Karpas-422 (cell line): ENCODE results near the gene SNAP91. TPM values are rescaled to one million over a fixed set of nuclear protein-coding genes. Genes with fewer than 3 reads are reported as not detected.
"Not testable (repeated sequence)": the region's sequence is repeated elsewhere in the genome, so short reads cannot be mapped to it uniquely, and the experiment has no call there.

Experiments used
- DNase-seq: peaks from one replicate; pipeline ENCODE4 v3.0.0-alpha.2; 2015
- H2AFZ ChIP-seq: fragments of 200-600 bp; sonication (generic); 2 replicates; pipeline ENCODE4 v1.6.1; 2014; ENCODE audit warnings: antibody characterized with exemption, low read length, mixed read lengths
- H3K27ac ChIP-seq: fragments of 200-600 bp; sonication (generic); 2 replicates; pipeline ENCODE4 v1.5.1; 2014; ENCODE audit warnings: mild to moderate bottlenecking, low read length, moderate library complexity
- H3K27me3 ChIP-seq: fragments of 200-600 bp; sonication (generic); 2 replicates; pipeline ENCODE4 v1.6.1; 2014; ENCODE audit warnings: low read length, mixed read lengths
- H3K36me3 ChIP-seq: fragments of 200-600 bp; sonication (generic); 2 replicates; pipeline ENCODE4 v1.6.1; 2014; ENCODE audit warnings: low read length, mixed read lengths; ENCODE audit not compliant: insufficient read depth
- H3K4me1 ChIP-seq: fragments of 200-600 bp; sonication (generic); 2 replicates; pipeline ENCODE4 v1.6.1; 2014; ENCODE audit warnings: mild to moderate bottlenecking, low read length, mixed read lengths
- H3K4me2 ChIP-seq: fragments of 200-600 bp; sonication (generic); 2 replicates; pipeline ENCODE4 v1.6.1; 2014; ENCODE audit warnings: low read length, low read depth, mild to moderate bottlenecking; ENCODE audit not compliant: poor library complexity, severe bottlenecking
- H3K4me3 ChIP-seq: fragments of 200-600 bp; sonication (generic); 2 replicates; pipeline ENCODE4 v1.5.1; 2014; ENCODE audit warnings: mild to moderate bottlenecking, antibody characterized with exemption, low read length, mixed read lengths
- H3K79me2 ChIP-seq: fragments of 200-600 bp; sonication (generic); 2 replicates; pipeline ENCODE4 v1.6.1; 2014; ENCODE audit warnings: mild to moderate bottlenecking, low read length, mixed read lengths
- H3K9ac ChIP-seq: fragments of 200-600 bp; sonication (generic); 2 replicates; pipeline ENCODE4 v1.6.0; 2014; ENCODE audit warnings: low read length
- H3K9me2 ChIP-seq: fragments of 200-600 bp; sonication (generic), shearing (Covaris generic); replicated peaks from 2 replicates; pipeline ENCODE4 v1.6.0; 2014; ENCODE audit warnings: mild to moderate bottlenecking, low read length, moderate library complexity; ENCODE audit not compliant: insufficient read depth
- H3K9me3 ChIP-seq: fragments of 300-700, 200-600 bp; sonication (generic); 2 replicates; pipeline ENCODE4 v1.6.1; 2014; ENCODE audit warnings: low read length, mixed read lengths
- H4K20me1 ChIP-seq: fragments of 200-600 bp; sonication (generic); 2 replicates; pipeline ENCODE4 v1.6.1; 2014; ENCODE audit warnings: mild to moderate bottlenecking, antibody characterized with exemption, low read length, low read depth; ENCODE audit not compliant: insufficient read depth
- total RNA-seq: library from RNA; depleted of rRNA; stranded (reverse); fragments of >200 nt; shearing (Covaris generic); gene quantifications from 2 replicates; pipeline ENCODE4 v1.2.3, GENCODE V29; 2014; ENCODE audit warnings: low replicate concordance; rRNA removed

SNAP91 gene
- not detected in 2 replicates for total RNA-seq

GRCh38 chr6:83708970-83709747, at the start of gene SNAP91:
Gene SNAP91 (minus strand): TSS chr6:83709101. CDS start chr6:83707927, 1,174 bp downstream.
- Histone ChIP-seq H3K4me3 (no peak within 1 kb of the TSS), H3K9ac (no peak within 1 kb of the TSS), H3K4me2 (no peak within 1 kb of the TSS), H3K27ac (no peak within 1 kb of the TSS), H3K9me2 (no peaks in the 10 kb centered on the region), H2AFZ (no peak within 1 kb of the TSS), H3K79me2 (no peaks in the 10 kb centered on the region), H3K36me3 (no peaks in the 10 kb centered on the region), H4K20me1 (no peaks in the 10 kb centered on the region), H3K27me3 (no peaks in the 10 kb centered on the region), H3K9me3 (no peaks in the 10 kb centered on the region), H3K4me1 (no peaks in the 10 kb centered on the region)
- no peak for DNase-seq

DNA sequence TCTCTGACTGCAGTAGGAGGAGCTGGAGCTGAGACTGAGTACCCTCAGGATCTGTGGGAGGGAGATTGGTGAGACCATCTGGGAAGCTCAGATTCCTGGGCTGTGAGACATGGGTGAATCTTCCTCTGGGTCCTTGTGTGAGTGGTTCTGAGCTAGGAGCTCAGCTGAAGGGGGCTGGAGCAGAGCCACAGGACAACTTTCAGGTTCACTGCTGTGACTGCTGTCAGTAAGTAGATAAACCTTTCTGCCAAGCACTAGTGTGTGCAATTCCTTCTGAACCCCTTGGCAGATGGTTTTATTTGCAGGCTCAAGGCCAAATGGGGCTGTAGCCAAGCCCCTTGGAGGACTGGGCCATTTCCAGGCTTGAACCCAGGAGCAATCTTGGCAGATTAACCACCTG, 49.6 kb upstream of the SNAP91 start:
- Histone ChIP-seq H3K9me3 (peaks cover 9% of the 10 kb centered on the region), H3K9ac (no peak overlapping the region), H3K9me2 (no peaks in the 10 kb centered on the region; the same call in 1 of the 2 replicates), H3K4me1 (no peaks in the 10 kb centered on the region), H3K27me3 (no peaks in the 10 kb centered on the region), H2AFZ (no peak overlapping the region), H3K79me2 (no peaks in the 10 kb centered on the region), H4K20me1 (no peaks in the 10 kb centered on the region), H3K4me3 (no peak overlapping the region), H3K4me2 (no peak overlapping the region), H3K36me3 (no peaks in the 10 kb centered on the region), H3K27ac (no peak overlapping the region)
- DNase-seq: no peak

GRCh38 chr6:83757021-83757420, 48.1 kb upstream of the SNAP91 start:
- no peaks in the 10 kb centered on the region for H3K4me1 ChIP-seq
- no peak for DNase-seq
- H2AFZ ChIP-seq: no peak overlapping the region
- H3K36me3 ChIP-seq: no peaks in the 10 kb centered on the region
- H3K9me3 ChIP-seq: peaks cover 14% of the 10 kb centered on the region
- no peaks in the 10 kb centered on the region for H4K20me1 ChIP-seq
- no peaks in the 10 kb centered on the region for H3K27me3 ChIP-seq
- H3K4me2 ChIP-seq: no peak overlapping the region
- H3K9ac ChIP-seq: no peak overlapping the region
- H3K9me2 ChIP-seq: no peaks in the 10 kb centered on the region; the same call in 1 of the 2 replicates
- no peaks in the 10 kb centered on the region for H3K79me2 ChIP-seq
- H3K27ac ChIP-seq: no peak overlapping the region
- no peak overlapping the region for H3K4me3 ChIP-seq

DNA sequence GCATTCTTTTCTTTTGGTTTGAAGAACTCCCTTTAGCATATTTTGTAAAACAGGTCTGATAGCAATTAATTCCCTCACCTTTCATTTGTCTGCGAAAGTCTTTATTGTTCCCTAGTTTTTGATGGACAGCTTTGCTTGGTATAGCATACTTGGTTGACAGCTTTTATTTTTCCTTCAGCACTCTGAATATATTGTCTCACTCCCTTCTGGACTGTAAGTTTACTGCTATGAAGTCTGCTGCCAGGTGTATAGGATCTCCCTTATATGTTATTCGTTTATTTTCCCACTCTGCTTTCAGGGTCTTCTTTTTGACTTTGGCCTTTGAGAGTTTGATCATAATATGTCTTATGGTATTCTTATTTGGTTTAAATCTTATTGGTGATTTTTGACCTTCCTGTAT, 47.7 kb upstream of the SNAP91 start:
- Histone ChIP-seq H3K4me2 (no peak overlapping the region), H3K27me3 (no peaks in the 10 kb centered on the region), H3K27ac (no peak overlapping the region), H3K9me2 (no peaks in the 10 kb centered on the region; the same call in 1 of the 2 replicates), H4K20me1 (no peaks in the 10 kb centered on the region), H3K4me3 (no peak overlapping the region), H3K9ac (no peak overlapping the region), H2AFZ (no peak overlapping the region), H3K4me1 (no peaks in the 10 kb centered on the region), H3K36me3 (no peaks in the 10 kb centered on the region), H3K9me3 (peaks cover 14% of the 10 kb centered on the region), H3K79me2 (no peaks in the 10 kb centered on the region)
- no peak for DNase-seq

DNA sequence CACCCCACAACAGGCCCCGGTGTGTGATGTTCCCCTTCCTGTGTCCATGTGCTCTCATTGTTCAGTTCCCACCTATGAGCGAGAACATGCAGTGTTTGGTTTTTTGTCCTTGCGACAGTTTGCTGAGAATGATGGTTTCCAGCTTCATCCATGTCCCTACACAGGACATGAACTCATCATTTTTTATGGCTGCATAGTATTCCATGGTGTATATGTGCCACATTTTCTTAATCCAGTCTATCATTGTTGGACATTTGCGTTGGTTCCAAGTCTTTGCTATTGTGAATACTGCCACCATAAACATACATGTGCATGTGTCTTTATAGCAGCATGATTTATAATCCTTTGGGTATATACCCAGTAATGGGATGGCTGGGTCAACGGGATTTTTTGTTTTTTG, 43.5 kb upstream of the SNAP91 start:
- H3K9me3 ChIP-seq: peaks cover 14% of the 10 kb centered on the region
- H3K79me2 ChIP-seq, H3K9ac ChIP-seq, H3K36me3 ChIP-seq, H3K27me3 ChIP-seq, H3K4me1 ChIP-seq, H2AFZ ChIP-seq, DNase-seq, H4K20me1 ChIP-seq, H3K9me2 ChIP-seq, H3K4me2 ChIP-seq, H3K4me3 ChIP-seq, H3K27ac ChIP-seq: not testable (repeated sequence)

DNA sequence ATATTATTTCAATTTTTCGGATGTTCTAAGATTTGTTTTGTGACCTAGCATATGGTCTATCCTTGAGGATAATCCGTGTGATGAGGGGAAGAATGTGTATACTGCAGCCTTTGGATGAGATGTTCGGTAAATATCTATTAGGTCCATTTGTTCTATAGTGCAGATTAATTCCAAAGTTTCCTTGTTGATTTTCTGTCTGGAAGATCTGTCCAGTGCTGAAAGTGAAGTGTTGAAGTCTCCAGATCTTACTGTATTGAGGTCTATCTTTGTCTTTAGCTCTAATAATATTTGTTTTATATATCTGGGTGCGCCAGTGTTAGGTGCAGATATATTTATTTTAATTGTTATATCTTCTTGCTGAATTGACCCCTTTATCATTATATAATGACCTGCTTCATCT, 32.2 kb upstream of the SNAP91 start:
- H3K4me1 ChIP-seq: no peaks in the 10 kb centered on the region
- no peak overlapping the region for H3K4me3 ChIP-seq
- H3K27ac ChIP-seq: no peak overlapping the region
- 0 out of 2 replicates have a peak, but pooled peaks cover 5% of the 10 kb centered on the region for H3K9me2 ChIP-seq
- no peaks in the 10 kb centered on the region for H4K20me1 ChIP-seq
- H3K79me2 ChIP-seq: no peaks in the 10 kb centered on the region
- no peak overlapping the region for H3K9ac ChIP-seq
- H2AFZ ChIP-seq: no peak overlapping the region
- no peaks in the 10 kb centered on the region for H3K36me3 ChIP-seq
- no peak overlapping the region for H3K4me2 ChIP-seq
- DNase-seq: no peak
- H3K9me3 ChIP-seq: no peaks in the 10 kb centered on the region
- no peaks in the 10 kb centered on the region for H3K27me3 ChIP-seq

DNA sequence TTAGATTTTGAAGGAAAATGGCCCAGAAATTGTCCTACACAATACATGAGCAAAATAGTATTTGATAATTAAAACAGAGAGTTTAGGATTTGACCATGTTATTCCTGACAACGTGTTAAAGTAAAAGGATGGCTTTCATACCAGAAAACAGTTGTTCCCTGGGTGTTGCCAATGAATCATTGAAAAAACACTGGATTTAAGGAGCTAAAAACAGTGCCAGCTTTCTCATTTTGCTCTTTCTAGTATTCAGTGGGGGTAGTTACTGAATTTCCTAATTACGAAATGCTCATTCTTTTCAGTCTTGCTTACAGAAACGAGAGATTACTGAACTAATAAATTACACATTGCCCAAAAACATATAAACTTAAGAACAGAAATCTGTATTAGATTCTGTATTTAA, 26.6 kb upstream of the SNAP91 start:
- Histone ChIP-seq H4K20me1 (no peaks in the 10 kb centered on the region), H3K9ac (no peak overlapping the region), H3K4me2 (no peak overlapping the region), H3K36me3 (no peaks in the 10 kb centered on the region), H3K79me2 (no peaks in the 10 kb centered on the region), H3K27me3 (no peaks in the 10 kb centered on the region), H3K4me1 (no peaks in the 10 kb centered on the region), H3K4me3 (no peak overlapping the region), H3K9me2 (no peaks in the 10 kb centered on the region), H2AFZ (no peak overlapping the region), H3K27ac (no peak overlapping the region), H3K9me3 (no peaks in the 10 kb centered on the region)
- DNase-seq: no peak

DNA sequence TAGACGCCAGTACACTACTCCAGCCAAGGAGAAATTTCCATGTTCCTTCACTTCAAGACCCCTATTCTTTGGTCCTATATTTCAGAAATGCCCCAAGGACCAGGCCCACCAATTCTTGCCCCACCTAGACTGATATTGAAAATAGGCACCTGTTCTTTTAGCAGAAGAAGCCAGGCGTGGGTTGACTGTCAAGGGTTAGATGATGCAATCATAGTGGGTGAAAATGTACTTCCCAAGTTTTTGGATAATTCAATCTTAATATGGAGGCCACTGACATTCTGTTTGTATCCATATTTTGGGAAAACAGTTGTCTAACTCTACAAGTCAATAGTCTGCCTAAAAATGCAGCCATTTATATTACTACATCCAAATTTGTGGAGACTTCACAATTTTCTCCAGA, 21.0 kb upstream of the SNAP91 start:
- H3K79me2 ChIP-seq: no peaks in the 10 kb centered on the region
- no peak overlapping the region for H3K4me3 ChIP-seq
- DNase-seq: no peak
- no peaks in the 10 kb centered on the region for H3K27me3 ChIP-seq
- H3K4me1 ChIP-seq: no peaks in the 10 kb centered on the region
- H3K36me3 ChIP-seq: no peaks in the 10 kb centered on the region
- H3K9me2 ChIP-seq: no peaks in the 10 kb centered on the region
- H2AFZ ChIP-seq: no peak overlapping the region
- H3K27ac ChIP-seq: no peak overlapping the region
- H4K20me1 ChIP-seq: no peaks in the 10 kb centered on the region
- H3K9ac ChIP-seq: no peak overlapping the region
- no peak overlapping the region for H3K4me2 ChIP-seq
- no peaks in the 10 kb centered on the region for H3K9me3 ChIP-seq
